ENCODE measurements around the gene KCNJ15. TPM values are rescaled to one million over a fixed set of nuclear protein-coding genes. Genes with fewer than 3 reads are reported as not detected.

The KCNJ15 gene
- polyA plus RNA-seq, 3 donors = 183 to 261 (median 233) TPM

DNA sequence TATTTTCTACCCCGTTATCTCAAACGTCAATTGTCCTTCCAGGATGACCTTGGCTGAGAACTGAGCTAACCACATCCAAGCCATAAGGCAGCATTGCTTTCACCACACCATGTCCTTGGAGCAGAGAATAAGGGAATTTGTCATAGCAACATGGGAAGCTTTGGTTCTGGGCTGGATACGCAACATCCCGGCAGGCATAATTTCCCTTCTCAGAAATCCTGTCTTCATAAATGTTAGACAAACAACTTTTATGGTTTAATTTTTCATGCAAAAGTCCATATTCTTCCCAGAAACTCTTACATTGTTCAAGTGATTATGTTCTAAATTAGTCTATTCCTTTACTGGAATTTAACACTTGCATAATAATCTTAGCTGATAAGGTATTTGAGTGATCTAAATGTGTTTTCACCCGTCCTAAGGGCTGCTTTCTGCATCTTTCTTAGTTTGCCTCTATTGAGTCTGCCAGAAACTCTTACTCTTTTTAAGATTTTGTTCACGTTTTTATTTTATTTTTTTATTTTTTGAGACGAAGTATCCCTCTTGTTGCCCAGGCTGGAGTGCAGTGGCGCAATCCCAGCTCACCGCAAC is 51.8 kb downstream of the KCNJ15 start:
- DNase-seq (ENCODE audit: extremely low read depth in 1 of 11, low read depth in 9 of 11, low spot score in 4 of 11) = no peak

DNA sequence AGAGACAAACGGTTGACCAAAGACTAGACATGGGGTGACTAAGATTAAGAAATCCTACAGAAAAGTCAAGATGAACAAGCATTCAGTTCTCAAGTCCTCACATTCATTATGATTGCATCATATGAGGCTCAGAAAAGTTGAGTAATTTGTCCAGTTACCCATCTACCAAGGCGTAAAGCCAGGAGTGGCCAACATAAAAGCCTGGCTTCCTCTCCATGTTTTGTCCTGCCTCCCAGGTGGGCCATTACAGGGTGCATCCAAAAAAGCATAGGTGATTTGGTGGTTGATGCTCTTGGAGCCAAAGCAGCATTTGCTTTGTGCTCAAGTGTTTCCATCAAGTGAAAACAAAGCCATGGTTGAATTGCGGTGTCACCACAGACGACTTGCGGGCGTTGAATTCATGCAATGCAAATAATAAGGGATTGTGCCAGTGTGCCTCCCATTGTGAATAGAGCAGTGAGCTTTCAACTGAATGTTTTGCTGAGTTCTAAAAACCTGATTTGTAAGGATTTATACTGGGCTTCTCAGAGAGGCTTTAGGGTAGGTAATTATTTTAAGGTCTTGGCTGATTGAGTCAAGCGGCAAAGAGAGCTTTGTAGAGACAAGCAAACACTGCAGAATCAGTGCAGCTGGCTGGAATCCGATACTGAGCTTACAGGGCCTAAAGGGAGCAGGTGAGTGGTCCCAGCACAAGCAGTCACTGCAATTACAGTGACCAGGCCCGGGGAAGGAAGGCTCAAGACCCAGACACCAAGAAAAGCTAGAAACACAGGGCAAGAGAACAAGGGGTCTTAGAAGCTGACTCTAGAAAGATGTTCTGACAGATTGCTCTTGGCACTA is 54.1 kb downstream of the KCNJ15 start:
- DNase-seq (ENCODE audit: extremely low read depth in 1 of 11, low read depth in 9 of 11, low spot score in 4 of 11) = no peak

GRCh38 chr21:38311765-38312164 is 55.0 kb downstream of the KCNJ15 start:
- no peak for DNase-seq (ENCODE audit: extremely low read depth in 1 of 11, low read depth in 9 of 11, low spot score in 4 of 11)

DNA sequence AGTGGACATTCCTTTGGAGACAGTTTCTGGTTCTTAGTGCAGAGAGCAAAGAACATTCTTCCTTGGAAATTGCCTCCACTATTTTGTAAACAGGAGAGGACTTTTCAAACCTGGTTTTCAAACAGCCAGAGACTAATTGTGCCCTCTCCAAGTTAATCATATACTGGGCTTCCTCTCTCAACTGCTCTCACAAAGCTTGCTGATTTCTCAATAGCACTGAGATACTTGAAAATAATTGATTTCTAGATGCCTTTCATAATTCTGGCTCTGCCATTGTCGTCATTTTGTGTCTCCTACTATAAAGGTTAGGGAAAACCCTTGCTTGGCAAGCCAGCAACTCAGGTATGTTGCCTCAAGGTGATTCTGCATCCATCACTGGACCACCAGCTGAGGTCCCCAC is 56.0 kb downstream of the KCNJ15 start:
- no peak for DNase-seq (ENCODE audit: extremely low read depth in 1 of 11, low read depth in 9 of 11, low spot score in 4 of 11)

GRCh38 chr21:38314558-38314957 is 57.8 kb downstream of the KCNJ15 start:
- DNase-seq (ENCODE audit: extremely low read depth in 1 of 11, low read depth in 9 of 11, low spot score in 4 of 11) = no peak

GRCh38 chr21:38315122-38315521 is 58.3 kb downstream of the KCNJ15 start:
- DNase-seq (ENCODE audit: extremely low read depth in 1 of 11, low read depth in 9 of 11, low spot score in 4 of 11) = no peak

GRCh38 chr21:38319781-38320180 is 63.0 kb downstream of the KCNJ15 start:
- no peak for DNase-seq (ENCODE audit: extremely low read depth in 1 of 11, low read depth in 9 of 11, low spot score in 4 of 11)

GRCh38 chr21:38321568-38321967 is 64.8 kb downstream of the KCNJ15 start:
- DNase-seq (ENCODE audit: extremely low read depth in 1 of 11, low read depth in 9 of 11, low spot score in 4 of 11) = no peak

GRCh38 chr21:38322311-38322950 is 65.6 kb downstream of the KCNJ15 start:
- DNase-seq (ENCODE audit: extremely low read depth in 1 of 11, low read depth in 9 of 11, low spot score in 4 of 11) = no peak

GRCh38 chr21:38323721-38324531 is 67.1 kb downstream of the KCNJ15 start:
- DNase-seq (ENCODE audit: extremely low read depth in 1 of 11, low read depth in 9 of 11, low spot score in 4 of 11) = peak in 3 of 11 donors; percentile 33 to 65 (median 44)

- DNase-seq (ENCODE audit: extremely low read depth in 1 of 11, low read depth in 9 of 11, low spot score in 4 of 11) = no peak
Measured at GRCh38 chr21:38325216-38325615, 68.4 kb downstream of the KCNJ15 start.

- DNase-seq (ENCODE audit: extremely low read depth in 1 of 11, low read depth in 9 of 11, low spot score in 4 of 11) = no peak
Measured at GRCh38 chr21:38325731-38326420, 69.1 kb downstream of the KCNJ15 start.

- no peak for DNase-seq (ENCODE audit: extremely low read depth in 1 of 11, low read depth in 9 of 11, low spot score in 4 of 11)
Measured at GRCh38 chr21:38326429-38326828, 69.6 kb downstream of the KCNJ15 start.

DNA sequence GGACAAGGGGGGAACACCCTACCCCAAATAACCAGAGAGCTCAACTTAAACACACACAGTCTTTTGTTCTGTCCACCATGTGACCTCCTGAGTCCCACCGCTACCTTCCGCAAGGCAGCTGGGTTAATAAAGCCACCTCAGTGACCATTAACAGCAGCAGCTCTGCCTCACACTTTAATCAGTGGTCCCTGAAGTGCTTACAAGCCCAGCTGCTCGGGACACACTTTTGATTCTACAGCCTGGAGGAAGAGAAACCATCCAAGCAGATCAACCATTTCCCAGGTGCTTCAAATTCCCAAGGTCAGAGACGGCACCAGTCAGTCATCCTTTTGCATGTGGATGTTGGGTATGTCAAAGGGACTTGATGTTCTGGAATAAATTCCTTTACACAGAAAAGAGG is 70.1 kb downstream of the KCNJ15 start:
- DNase-seq (ENCODE audit: extremely low read depth in 1 of 11, low read depth in 9 of 11, low spot score in 4 of 11) = peak in 2 of 11 donors; percentile 55 to 59

GRCh38 chr21:38327984-38328383 is 71.2 kb downstream of the KCNJ15 start:
- DNase-seq (ENCODE audit: extremely low read depth in 1 of 11, low read depth in 9 of 11, low spot score in 4 of 11) = no peak

- DNase-seq (ENCODE audit: extremely low read depth in 1 of 11, low read depth in 9 of 11, low spot score in 4 of 11) = no peak
Measured at GRCh38 chr21:38329162-38329561, 72.4 kb downstream of the KCNJ15 start.

DNA sequence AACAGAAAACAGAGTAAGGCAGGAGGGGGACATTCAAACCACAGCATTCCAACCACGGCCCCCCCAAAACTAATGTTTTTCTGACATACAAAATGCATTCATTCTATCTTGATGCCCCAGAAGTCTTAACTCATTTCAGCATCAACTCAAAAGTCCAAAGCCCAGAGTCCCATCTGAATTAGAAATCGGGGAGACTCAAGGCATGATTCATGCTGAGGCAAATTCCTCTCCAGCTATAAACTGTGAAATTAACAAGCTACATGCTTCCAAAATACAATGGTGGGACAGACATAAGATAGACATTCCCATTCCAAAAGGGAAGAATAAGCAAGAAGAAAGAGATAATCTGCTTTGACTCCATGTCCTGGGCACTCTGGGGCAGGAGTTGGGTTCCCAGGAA is 73.9 kb downstream of the KCNJ15 start:
- no peak for DNase-seq (ENCODE audit: extremely low read depth in 1 of 11, low read depth in 9 of 11, low spot score in 4 of 11)

- DNase-seq (ENCODE audit: extremely low read depth in 1 of 11, low read depth in 9 of 11, low spot score in 4 of 11) = no peak
Measured at GRCh38 chr21:38333301-38334272, 76.8 kb downstream of the KCNJ15 start.
